ENCODE data around the gene UGT2B10.

The UGT2B10 gene

GRCh38 chr4:68871809-68872642 is 56.2 kb downstream of the UGT2B10 start:
- no peak for DNase-seq

- no peak for DNase-seq
These were observed 57.1 kb downstream of the UGT2B10 start for GRCh38 chr4:68872643-68873502.

- no peak for DNase-seq
These were observed 58.7 kb downstream of the UGT2B10 start for GRCh38 chr4:68874507-68874906.

DNA sequence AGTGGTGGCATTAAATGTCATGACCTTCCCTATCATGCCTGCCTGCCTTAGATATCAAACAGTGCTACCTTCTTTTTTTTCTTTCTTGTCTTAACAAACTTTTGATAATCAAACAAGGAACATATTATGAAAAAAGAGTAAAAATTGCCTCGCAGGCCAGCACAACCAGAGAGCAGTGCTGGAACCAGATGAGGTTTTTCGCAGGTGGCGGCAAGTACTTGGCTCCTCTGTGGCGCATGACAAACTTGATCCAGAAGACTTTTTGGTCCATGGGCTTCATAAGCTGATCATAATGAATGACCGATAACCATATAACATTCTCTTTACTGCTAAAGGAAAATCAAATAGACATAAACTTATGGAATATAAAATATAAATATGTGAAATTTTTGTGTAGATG is 61.8 kb downstream of the UGT2B10 start:
- no peak for DNase-seq

- DNase-seq, result no peak
These were observed 62.3 kb downstream of the UGT2B10 start for GRCh38 chr4:68878048-68878447.

Data from SHP77 treated with DMSO at 0.1 percent for 48 hours (cell line).